Camera-type eye (tissue), 1 donor: Measurements from ENCODE around the gene SEC14L3. TPM values are rescaled to one million over a fixed set of nuclear protein-coding genes. Genes with fewer than 3 reads are reported as not detected.

Experiments
- total RNA-seq: library from RNA; depleted of rRNA; stranded (reverse); fragments of >200 nt; gene quantifications from one replicate; pipeline ENCODE4 v1.2.3, GENCODE V29; 2014

SEC14L3 gene
- not detected for total RNA-seq

GRCh38 chr22:30471616-30472318 is at the start of gene SEC14L3:
Gene SEC14L3 (minus strand): TSS chr22:30472017. CDS start chr22:30471958, 59 bp downstream.

GRCh38 chr22:30425616-30426387 is 46.0 kb downstream of the SEC14L3 start, which contains the start of gene MTFP1:
Gene MTFP1 (plus strand): TSS chr22:30425768. CDS start chr22:30425880, 112 bp downstream.

Other genes starting within 250 kb of the SEC14L3 start
- gene LIF, start 225.3 kb downstream of the SEC14L3 start, total RNA-seq, result 0.93 TPM
- 0.77 TPM for gene OSM, start 205.2 kb downstream of the SEC14L3 start, total RNA-seq
- 11.8 TPM for gene CASTOR1, start 182.5 kb downstream of the SEC14L3 start, total RNA-seq
- gene TBC1D10A, start 145.1 kb downstream of the SEC14L3 start, total RNA-seq, result 13.7 TPM
- 78.5 TPM for gene SF3A1, start 115.1 kb downstream of the SEC14L3 start, total RNA-seq
- gene CCDC157, start 115.0 kb downstream of the SEC14L3 start, total RNA-seq, result 13.0 TPM
- gene RNF215, start 84.6 kb downstream of the SEC14L3 start, total RNA-seq, result 19.8 TPM
- 27.5 TPM for gene SEC14L2, start 75.0 kb downstream of the SEC14L3 start, total RNA-seq
- gene MTFP1, start 46.2 kb downstream of the SEC14L3 start, total RNA-seq, result 18.7 TPM
- 0.60 TPM for gene SEC14L4, start 33.7 kb upstream of the SEC14L3 start, total RNA-seq
- gene SEC14L6, start 74.7 kb upstream of the SEC14L3 start, total RNA-seq, result 4.1 TPM
- gene GAL3ST1, start 102.6 kb upstream of the SEC14L3 start, total RNA-seq, result 2.7 TPM
- gene PES1, start 119.9 kb upstream of the SEC14L3 start, total RNA-seq, result 42.1 TPM
- 31.2 TPM for gene TCN2, start 135.2 kb upstream of the SEC14L3 start, total RNA-seq
- gene SLC35E4, start 163.8 kb upstream of the SEC14L3 start, total RNA-seq, result 8.8 TPM
- gene DUSP18, start 195.9 kb upstream of the SEC14L3 start, total RNA-seq, result 16.6 TPM
- 59.9 TPM for gene OSBP2, start 222.9 kb upstream of the SEC14L3 start, total RNA-seq